ENCODE data around the gene ZBTB45.
A peak's percentile ranks its signal among the peaks of the same experiment; 100 is the strongest.

Gene ZBTB45

DNA sequence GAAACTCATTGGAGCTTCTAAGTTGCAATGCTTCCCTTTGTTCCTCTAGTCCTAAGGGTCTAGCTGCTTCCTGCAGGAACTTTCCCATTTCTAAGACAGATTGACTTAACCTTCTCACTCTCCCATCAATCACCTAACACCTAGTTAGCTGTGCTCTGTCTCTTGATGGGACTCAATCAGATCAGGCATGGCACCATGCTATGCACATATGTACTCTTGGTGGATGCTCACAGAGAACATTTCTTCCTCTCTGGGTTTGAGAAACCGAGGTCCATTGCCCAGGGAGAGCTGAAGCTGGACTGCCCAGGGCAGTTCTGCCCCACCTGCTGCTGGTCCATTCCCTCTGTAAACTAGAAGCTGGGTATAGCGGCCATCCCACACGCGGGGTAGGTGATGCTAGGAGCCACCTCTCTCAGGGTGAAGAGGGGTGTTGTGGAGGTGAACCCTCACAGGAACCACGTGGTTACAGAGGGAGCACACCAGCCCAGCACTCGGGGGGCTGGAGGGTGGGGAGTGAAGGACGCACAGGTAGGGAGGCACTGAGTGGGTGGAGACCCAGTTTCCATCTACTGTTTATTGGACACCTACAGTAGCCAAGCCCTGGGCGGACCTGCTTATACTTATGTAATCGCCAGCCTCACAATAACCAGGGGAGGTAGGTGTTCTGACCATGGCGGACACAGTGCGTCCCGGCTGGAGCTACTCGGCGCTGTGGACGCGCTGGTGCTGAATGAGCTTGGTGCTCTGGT lies 41.9 kb upstream of the ZBTB45 start:
- no peak overlapping the region for H3K4me3 ChIP-seq (ENCODE audit: low read depth, low read length)
- in situ Hi-C loops (cut with HindIII; ENCODE audit: low sequenced_read_pairs), result no loop called here
- no peak for DNase-seq (ENCODE audit: low read depth, low spot score)

GRCh38 chr19:58560921-58561320 lies 41.3 kb upstream of the ZBTB45 start:
- no peak for DNase-seq (ENCODE audit: low read depth, low spot score)
- no peak for TF ChIP-seq CTCF (IDR thresholded peaks at IDR 0.05; ENCODE audit: low read depth, low read length)
- H3K4me3 ChIP-seq (ENCODE audit: low read depth, low read length), result no peak overlapping the region
- in situ Hi-C loops (cut with HindIII; ENCODE audit: low sequenced_read_pairs), result no loop called here

More for the DNA sequence above, 41.9 kb upstream of the ZBTB45 start:
- TF ChIP-seq CTCF (IDR thresholded peaks at IDR 0.05; ENCODE audit: low read depth, low read length), result no peak

DNA sequence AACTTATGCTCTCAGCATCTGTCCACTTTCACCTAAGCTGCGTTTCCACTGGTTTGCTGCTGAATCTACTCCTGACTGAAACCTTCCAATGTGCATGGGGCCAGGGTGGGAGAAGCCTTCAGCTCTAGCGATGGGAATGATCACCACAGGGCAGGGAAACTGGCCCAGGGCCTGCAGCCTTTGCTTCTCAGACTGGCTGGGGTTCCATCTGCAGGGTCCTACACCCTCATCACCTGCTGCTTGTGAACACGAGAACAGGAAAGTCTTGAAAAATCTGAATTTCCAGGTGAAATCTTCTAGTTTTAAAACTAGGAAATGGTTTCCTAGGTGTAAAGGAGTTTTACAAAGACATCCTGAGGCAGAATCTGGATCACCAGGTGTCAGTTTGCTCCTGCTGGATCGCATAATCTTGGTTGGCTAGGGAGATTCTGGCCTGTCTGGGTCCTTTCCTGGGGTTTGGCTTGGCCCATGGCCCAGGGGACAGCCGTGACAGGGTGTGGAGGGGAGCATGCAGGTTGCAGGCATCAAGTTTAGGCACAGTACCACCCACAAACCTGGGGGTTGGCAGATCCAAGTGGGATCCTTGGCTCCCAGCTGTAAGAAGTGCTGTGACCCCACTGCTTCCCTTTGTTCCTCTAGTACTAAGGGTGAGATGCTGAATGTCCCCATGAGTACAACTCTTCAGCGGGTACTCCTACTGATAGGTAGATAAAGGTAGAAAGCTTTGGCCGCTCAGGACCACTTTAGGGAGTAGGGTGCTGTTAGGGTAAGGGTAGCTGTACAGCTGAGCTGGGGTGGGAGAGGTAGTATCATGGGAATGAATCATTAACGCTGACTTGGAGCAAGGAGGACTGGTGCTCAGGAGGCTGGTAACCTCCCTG lies 40.6 kb upstream of the ZBTB45 start:
- TF ChIP-seq CTCF (IDR thresholded peaks at IDR 0.05; ENCODE audit: low read depth, low read length), result no peak
- in situ Hi-C loops (cut with HindIII; ENCODE audit: low sequenced_read_pairs), result no loop called here
- DNase-seq (ENCODE audit: low read depth, low spot score), result no peak
- peak overlapping the region; percentile 100 for H3K4me3 ChIP-seq (ENCODE audit: low read depth, low read length)

- H3K4me3 ChIP-seq (ENCODE audit: low read depth, low read length), result peak overlapping the region; percentile 100
- in situ Hi-C loops (cut with HindIII; ENCODE audit: low sequenced_read_pairs), result no loop called here
- DNase-seq (ENCODE audit: low read depth, low spot score), result peak; percentile 90
- TF ChIP-seq CTCF (IDR thresholded peaks at IDR 0.05; ENCODE audit: low read depth, low read length), result no peak
These were observed 39.8 kb upstream of the ZBTB45 start for GRCh38 chr19:58559275-58560006.

- in situ Hi-C loops (cut with HindIII; ENCODE audit: low sequenced_read_pairs), result no loop called here
- no peak for TF ChIP-seq CTCF (IDR thresholded peaks at IDR 0.05; ENCODE audit: low read depth, low read length)
- H3K4me3 ChIP-seq (ENCODE audit: low read depth, low read length), result peak overlapping the region; percentile 100
- DNase-seq (ENCODE audit: low read depth, low spot score), result peak; percentile 99
These were observed 39.1 kb upstream of the ZBTB45 start for GRCh38 chr19:58558623-58559274.

All from astrocyte of the spinal cord (primary cell).